ENCODE data around the gene DYNC1I2. TPM values are rescaled to one million over a fixed set of nuclear protein-coding genes. Genes with fewer than 3 reads are reported as not detected.

Gene DYNC1I2
- total RNA-seq, 4 donors from 2014 or later, result 40.0 to 93.7 (median 59.3) TPM

DNA sequence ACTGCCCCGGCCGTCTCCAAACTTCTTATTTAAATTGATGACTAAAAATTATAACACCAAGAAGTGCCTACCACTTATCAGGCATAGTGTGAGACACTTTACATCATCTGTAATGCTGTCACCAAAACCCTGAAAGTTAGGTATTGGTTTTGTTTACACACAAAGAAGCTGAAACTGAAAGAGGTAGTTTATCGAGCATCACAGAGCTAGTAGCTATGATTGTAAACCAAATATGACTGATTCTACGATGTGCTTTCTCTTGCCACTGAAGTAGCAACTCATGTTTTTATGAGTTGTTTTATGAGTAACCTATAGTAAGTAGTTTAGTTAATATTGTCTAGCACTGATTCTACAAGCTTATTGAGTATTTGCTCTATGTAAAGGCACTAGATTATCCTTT lies 31.5 kb downstream of the DYNC1I2 start:
- no peak overlapping the region for H3K27ac ChIP-seq
- intact Hi-C loops (cut with DNase I; ENCODE audit: low total_unique reads), result no loop called here
- H3K4me3 ChIP-seq, result no peak overlapping the region
- no peak for TF ChIP-seq POLR2A (IDR thresholded peaks at IDR 0.05)
- no peak for TF ChIP-seq CTCF (IDR thresholded peaks at IDR 0.05 in 4 of 5, conservative IDR thresholded peaks at IDR 0.05 in 1 of 5)
- H3K36me3 ChIP-seq, result peaks cover 0 to 65% of the 10 kb centered on the region in 2 donors
- ATAC-seq (no peak), DNase-seq (no peak)
- no peaks in the 10 kb centered on the region for H3K27me3 ChIP-seq
- H3K9me3 ChIP-seq, result no peaks in the 10 kb centered on the region
- in situ Hi-C loops (cut with MboI; ENCODE audit: low sequenced_read_pairs in 4 of 4), result loop anchor here in 2 of 4 donors (25.0 kb wide), 1 partner anchor 394 kb away; the partner anchor contains the start of gene DLX2 (in 2 of the 2)
- no peaks in the 10 kb centered on the region for H3K4me1 ChIP-seq

GRCh38 chr2:171719660-171720059 lies 32.4 kb downstream of the DYNC1I2 start:
- DNase-seq (no peak), ATAC-seq (no peak)
- no peak overlapping the region for H3K4me3 ChIP-seq
- no peak overlapping the region for H3K27ac ChIP-seq
- peaks cover 0 to 65% of the 10 kb centered on the region in 2 donors for H3K36me3 ChIP-seq
- no peaks in the 10 kb centered on the region for H3K27me3 ChIP-seq
- no peak for TF ChIP-seq CTCF (IDR thresholded peaks at IDR 0.05 in 4 of 5, conservative IDR thresholded peaks at IDR 0.05 in 1 of 5)
- TF ChIP-seq POLR2A (IDR thresholded peaks at IDR 0.05), result no peak
- in situ Hi-C loops (cut with MboI; ENCODE audit: low sequenced_read_pairs in 4 of 4) (loop anchor here in 2 of 4 donors (25.0 kb wide), 1 partner anchor 393 kb away; the partner anchor contains the start of gene DLX2 (in 2 of the 2)), intact Hi-C loops (cut with DNase I; ENCODE audit: low total_unique reads) (no loop called here)
- no peaks in the 10 kb centered on the region for H3K4me1 ChIP-seq
- no peaks in the 10 kb centered on the region for H3K9me3 ChIP-seq

GRCh38 chr2:171723716-171724683 lies 36.7 kb downstream of the DYNC1I2 start:
- H3K9me3 ChIP-seq, result no peaks in the 10 kb centered on the region
- no peak overlapping the region for H3K4me3 ChIP-seq
- no peaks in the 10 kb centered on the region for H3K4me1 ChIP-seq
- H3K36me3 ChIP-seq, result peaks cover 0 to 58% of the 10 kb centered on the region in 2 donors
- in situ Hi-C loops (cut with MboI; ENCODE audit: low sequenced_read_pairs in 4 of 4) (loop anchor here in 2 of 4 donors (25.0 kb wide), 1 partner anchor 388 kb away; the partner anchor contains the start of gene DLX2 (in 2 of the 2)), intact Hi-C loops (cut with DNase I; ENCODE audit: low total_unique reads) (no loop called here)
- TF ChIP-seq POLR2A (IDR thresholded peaks at IDR 0.05), result no peak
- TF ChIP-seq CTCF (IDR thresholded peaks at IDR 0.05 in 4 of 5, conservative IDR thresholded peaks at IDR 0.05 in 1 of 5), result no peak
- H3K27ac ChIP-seq, result no peak overlapping the region
- H3K27me3 ChIP-seq, result no peaks in the 10 kb centered on the region
- ATAC-seq (no peak), DNase-seq (no peak)

- in situ Hi-C loops (cut with MboI; ENCODE audit: low sequenced_read_pairs in 4 of 4), result no loop called here
These were observed 39.7 kb downstream of the DYNC1I2 start for GRCh38 chr2:171726847-171727450.

More at GRCh38 chr2:171726847-171727450, 39.7 kb downstream of the DYNC1I2 start:
- no peak for ATAC-seq
- Histone ChIP-seq H3K9me3 (no peaks in the 10 kb centered on the region), H3K27me3 (no peaks in the 10 kb centered on the region), H3K36me3 (peaks cover 0 to 71% of the 10 kb centered on the region in 2 donors), H3K27ac (no peak overlapping the region), H3K4me3 (no peak overlapping the region), H3K4me1 (no peaks in the 10 kb centered on the region)
- no peak for DNase-seq
- intact Hi-C loops (cut with DNase I; ENCODE audit: low total_unique reads), result no loop called here
- TF ChIP-seq POLR2A (IDR thresholded peaks at IDR 0.05) (no peak), CTCF (IDR thresholded peaks at IDR 0.05 in 4 of 5, conservative IDR thresholded peaks at IDR 0.05 in 1 of 5) (no peak)
